ENCODE measurements around the gene KCND3.

The KCND3 gene

DNA sequence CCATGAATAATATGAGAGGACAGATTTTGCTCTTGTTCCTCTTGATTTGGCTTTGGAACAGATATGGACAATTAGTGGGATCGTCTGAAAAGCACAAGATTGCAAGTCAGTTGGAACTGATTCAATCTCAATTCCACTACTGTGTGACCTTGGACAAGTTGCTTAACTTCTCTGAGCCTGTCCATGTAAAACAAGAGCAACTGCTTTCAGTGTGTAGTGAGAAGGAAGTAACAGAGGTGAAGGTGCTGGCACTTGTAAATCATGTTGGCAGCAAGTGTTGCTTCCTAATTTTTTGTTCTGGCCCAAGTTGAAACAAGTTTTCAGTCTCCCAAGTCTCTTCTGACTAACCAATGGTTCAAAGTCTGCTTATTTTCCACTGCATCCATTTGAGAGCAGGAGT is 265.6 kb downstream of the KCND3 start:
- DNase-seq (ENCODE audit: low spot score) = no peak

- DNase-seq (ENCODE audit: low spot score) = no peak
These were observed 266.2 kb downstream of the KCND3 start for GRCh38 chr1:111723091-111723806.

- DNase-seq (ENCODE audit: low spot score) = no peak
These were observed 268.3 kb downstream of the KCND3 start for GRCh38 chr1:111720977-111721786.

Measured in hematopoietic multipotent progenitor cell treated with erythropoietin and hydrocortisone succinate and interleukin-3 and kit ligand, for 17 days (in vitro differentiated cells).